Activated CD8-positive, alpha-beta memory T cell treated with anti-CD3 and anti-CD28 coated beads for 48 hours (primary cell): ENCODE measurements around the gene PEX13.

ENCODE experiments used
- DNase-seq, 3 experiments: peaks; one replicate each; pipeline ENCODE4 v3.0.0-alpha.2; 2020; ENCODE audit warnings: low read depth in 2 of 3, low spot score in 2 of 3

Gene PEX13

DNA sequence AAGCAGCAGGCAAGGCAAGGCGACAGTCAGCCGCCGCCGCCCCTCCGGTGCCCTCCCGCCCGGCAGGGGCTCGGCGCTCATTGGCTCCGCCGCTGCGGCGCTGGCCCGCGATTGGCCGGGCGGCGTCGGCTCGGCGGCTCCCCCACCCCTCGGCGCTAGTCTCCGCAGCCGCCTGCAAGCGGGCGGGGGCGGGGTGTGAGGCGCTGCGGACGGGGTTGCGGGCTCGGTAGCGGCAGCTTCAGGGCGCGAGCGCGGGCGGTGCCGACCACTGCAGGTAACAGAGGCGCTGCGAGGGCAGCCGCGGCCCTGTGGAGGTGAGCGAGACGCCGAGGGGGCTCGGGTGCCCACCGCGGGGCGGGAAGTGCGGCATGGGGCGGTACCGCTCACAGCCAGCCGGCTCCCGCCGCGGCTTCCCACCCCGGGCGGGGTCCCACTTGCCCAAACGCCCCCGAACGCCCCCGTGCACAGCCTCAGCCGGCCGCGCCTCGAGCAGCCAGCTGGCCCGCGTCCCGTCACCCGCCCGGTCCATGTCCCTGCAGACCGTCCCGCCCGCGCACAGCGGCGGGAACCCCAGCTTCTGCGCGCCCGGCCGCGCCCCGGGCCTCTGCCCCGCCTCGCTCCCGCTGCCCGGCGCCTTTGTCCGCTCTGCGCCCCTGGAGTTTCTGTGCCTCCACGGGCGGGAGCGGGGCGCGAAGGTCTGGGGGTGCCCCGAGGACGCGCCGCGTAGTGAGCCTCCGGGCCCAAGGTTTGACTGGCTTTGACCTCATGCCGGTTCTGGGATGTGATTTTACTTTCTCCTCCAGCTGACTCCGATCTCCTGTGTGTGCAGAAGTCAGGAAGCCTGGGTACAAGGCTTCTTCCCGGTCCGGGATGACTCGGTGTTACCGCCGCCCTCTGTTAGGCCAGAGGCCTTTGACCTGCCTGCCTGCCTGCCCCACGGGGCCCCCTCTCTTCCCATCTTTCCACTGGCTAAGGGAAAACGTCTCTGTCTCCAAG lies 48.5 kb downstream of the PEX13 start, which contains the start of gene SANBR:
TSS of gene SANBR (plus strand) at position 158 of the 996 bp plus-strand sequence. CDS start 4,480 bp downstream, outside the sequence.
- peak; percentile 57 to 73 (median 60) for DNase-seq

GRCh38 chr2:61074100-61074499 lies 56.6 kb downstream of the PEX13 start:
- no peak for DNase-seq

GRCh38 chr2:61085883-61086282 lies 68.4 kb downstream of the PEX13 start:
- DNase-seq: no peak

- DNase-seq: no peak
Measured at GRCh38 chr2:61089797-61090196, 72.3 kb downstream of the PEX13 start.

- DNase-seq: no peak
Measured at GRCh38 chr2:61090386-61090921, 72.9 kb downstream of the PEX13 start.

GRCh38 chr2:61091485-61091884 lies 74.0 kb downstream of the PEX13 start:
- DNase-seq: no peak

GRCh38 chr2:61096438-61096837 lies 78.9 kb downstream of the PEX13 start:
- no peak for DNase-seq

DNA sequence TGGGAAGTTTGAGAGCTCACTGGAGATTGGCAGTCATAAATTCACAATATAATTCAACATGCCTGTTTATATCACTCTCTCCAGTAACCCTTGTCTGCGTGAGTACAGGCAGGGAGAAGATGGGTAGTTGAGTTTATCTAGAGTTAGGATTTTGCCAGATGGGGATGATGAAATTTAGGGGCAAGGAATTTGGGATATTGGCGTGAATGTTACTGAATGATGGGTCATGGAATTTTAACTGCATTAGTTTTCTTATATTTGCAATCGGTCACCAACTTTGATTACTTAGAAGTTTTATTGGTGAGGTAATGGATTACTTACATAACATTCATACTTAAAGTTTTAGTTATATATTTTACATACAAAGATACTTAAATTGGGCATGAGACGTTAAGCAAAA lies 83.3 kb downstream of the PEX13 start:
- no peak for DNase-seq
